Kidney (tissue), 14 donors: ENCODE data around the gene ZSWIM8. TPM values are rescaled to one million over a fixed set of nuclear protein-coding genes. Genes with fewer than 3 reads are reported as not detected.

Experiments used
- DNase-seq, 5 donors: peaks; one replicate each; pipeline ENCODE4 v3.0.0-alpha.2; 2013 to 2020
- FAIRE-seq: peaks from 2 replicates; lab custom pipeline; 2012; peaks lifted over from hg19 to GRCh38; lab: Jason Lieb, UNC
- H3K27ac ChIP-seq, 2 donors: one replicate each; pipeline ENCODE4 v1.7.0; 2013; ENCODE audit warnings: low read depth in 2 of 2, low read length in 2 of 2, inconsistent platforms in 1 of 2
- H3K27me3 ChIP-seq: one replicate; pipeline ENCODE4 v1.7.1; 2013; ENCODE audit warnings: low read length, inconsistent platforms; ENCODE audit not compliant: control insufficient read depth, insufficient read depth
- H3K36me3 ChIP-seq, 3 donors: one replicate each; pipeline versions ENCODE4 v1.7.0 to v1.7.1; 2013; ENCODE audit warnings: low read length in 3 of 3, control low read depth in 1 of 3, inconsistent platforms in 1 of 3; ENCODE audit not compliant: insufficient read depth in 3 of 3, control insufficient read depth in 2 of 3
- H3K4me1 ChIP-seq, 3 donors: one replicate each; pipeline versions ENCODE4 v1.7.0 to v1.7.1; 2013; ENCODE audit warnings: low read length in 3 of 3, inconsistent platforms in 1 of 3, low read depth in 1 of 3; ENCODE audit not compliant: control insufficient read depth in 2 of 3, insufficient read depth in 2 of 3
- H3K4me3 ChIP-seq, 3 donors: one replicate each; pipeline versions ENCODE4 v1.7.0 to v1.8.1; 2013; ENCODE audit warnings: low read length in 3 of 3, control low read depth in 1 of 3, inconsistent platforms in 1 of 3
- H3K9ac ChIP-seq, 3 donors: one replicate each; pipeline versions ENCODE4 v1.7.0 to v1.7.1; 2013; ENCODE audit warnings: low read length in 3 of 3, control low read depth in 1 of 3, inconsistent platforms in 1 of 3
- H3K9me3 ChIP-seq, 3 donors: one replicate each; pipeline versions ENCODE4 v1.7.0 to v1.7.1; 2013; ENCODE audit warnings: low read length in 3 of 3, control low read depth in 1 of 3, inconsistent platforms in 1 of 3; ENCODE audit not compliant: control insufficient read depth in 2 of 3, insufficient read depth in 1 of 3
- intact Hi-C: fragments of 100-400 bp; cut with DNase I; formaldehyde crosslinking; loops from one replicate; pipeline ENCODE4 v1.11.1; 2022
- polyA plus RNA-seq: library from polyadenylated mRNA; stranded (reverse); fragments of 350-450 nt; fragmentation: Illumina TruSeq; extraction: RNeasy Lipid Tissue Mini Kit (QIAGEN cat#74804); gene quantifications from one replicate; pipeline ENCODE4 v1.2.3, GENCODE V29; 2014; ENCODE audit warnings: low read depth, low replicate concordance; ENCODE audit not compliant: insufficient read depth
- total RNA-seq: library from RNA; stranded (reverse); fragmentation: NEBNext Ultra II Directional; extraction: Animal tissue kit (Norgen Biotek cat#: 25700); gene quantifications from one replicate; pipeline ENCODE4 v1.2.1, GENCODE V29; 2021
- TF ChIP-seq, protein P1 (sequence below): IDR thresholded peaks from 3 replicates; pipeline ENCODE4 v1.5.1; 2012; ENCODE audit warnings: mild to moderate bottlenecking, moderate library complexity, borderline replicate concordance; ENCODE audit not compliant: insufficient read depth; ENCODE audit errors: extremely low read depth
- donor health status: control.
- donor health status: control.
- donor health status: control.
- donor health status: control.
- donor health status: control.
- donor health status: DM: yes; HTN: yes; CAD: no.
- donor health status: Normal renal cell carcinoma (clear cell type).

ZSWIM8 gene
- total and polyA plus RNA-seq, 2 donors from 2014 or later, result 91.8 to 96.7 TPM

DNA sequence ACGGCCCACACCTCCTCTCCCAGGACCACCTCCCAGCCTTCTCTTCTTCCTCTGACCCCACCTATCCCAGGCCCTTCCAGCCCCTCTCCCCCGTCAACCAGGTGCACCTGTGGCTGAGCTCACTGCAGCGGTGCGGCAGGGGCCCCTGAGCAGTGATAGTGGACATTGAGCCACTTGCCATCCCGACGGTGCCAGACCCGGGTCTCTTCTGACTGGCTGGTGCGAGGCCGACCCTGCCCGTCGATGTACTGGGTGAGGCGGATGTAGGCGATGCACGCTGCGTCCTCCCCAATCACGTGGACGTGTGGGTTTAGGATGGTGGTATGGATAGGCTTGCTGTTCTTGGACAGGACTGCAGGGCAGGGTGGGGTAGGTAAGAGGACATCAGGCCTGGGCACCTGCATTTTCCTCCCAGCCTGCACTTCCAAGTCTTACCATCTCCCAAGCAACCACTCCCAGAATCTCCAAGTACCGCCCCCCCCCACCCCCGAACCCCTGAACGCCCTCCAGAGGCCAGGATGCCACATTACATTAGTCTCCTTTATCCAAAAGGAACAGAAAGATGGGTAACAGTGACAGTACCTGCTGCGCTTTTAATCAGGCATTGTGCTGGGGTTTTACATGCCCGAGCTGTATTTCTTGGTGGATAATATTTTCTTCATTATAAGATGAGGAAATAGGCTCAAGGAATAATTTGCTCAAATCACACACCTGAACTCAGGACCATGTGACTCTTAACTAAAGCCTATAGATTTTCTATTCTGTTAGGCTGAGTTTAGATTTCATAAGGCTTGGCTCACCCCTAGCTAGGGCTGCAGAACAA is 29.7 kb downstream of the ZSWIM8 start:
- TF ChIP-seq, protein P1, sequence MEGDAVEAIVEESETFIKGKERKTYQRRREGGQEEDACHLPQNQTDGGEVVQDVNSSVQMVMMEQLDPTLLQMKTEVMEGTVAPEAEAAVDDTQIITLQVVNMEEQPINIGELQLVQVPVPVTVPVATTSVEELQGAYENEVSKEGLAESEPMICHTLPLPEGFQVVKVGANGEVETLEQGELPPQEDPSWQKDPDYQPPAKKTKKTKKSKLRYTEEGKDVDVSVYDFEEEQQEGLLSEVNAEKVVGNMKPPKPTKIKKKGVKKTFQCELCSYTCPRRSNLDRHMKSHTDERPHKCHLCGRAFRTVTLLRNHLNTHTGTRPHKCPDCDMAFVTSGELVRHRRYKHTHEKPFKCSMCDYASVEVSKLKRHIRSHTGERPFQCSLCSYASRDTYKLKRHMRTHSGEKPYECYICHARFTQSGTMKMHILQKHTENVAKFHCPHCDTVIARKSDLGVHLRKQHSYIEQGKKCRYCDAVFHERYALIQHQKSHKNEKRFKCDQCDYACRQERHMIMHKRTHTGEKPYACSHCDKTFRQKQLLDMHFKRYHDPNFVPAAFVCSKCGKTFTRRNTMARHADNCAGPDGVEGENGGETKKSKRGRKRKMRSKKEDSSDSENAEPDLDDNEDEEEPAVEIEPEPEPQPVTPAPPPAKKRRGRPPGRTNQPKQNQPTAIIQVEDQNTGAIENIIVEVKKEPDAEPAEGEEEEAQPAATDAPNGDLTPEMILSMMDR, result no peak
- FAIRE-seq, result no peak
- Histone ChIP-seq H3K9me3 (no peaks in the 10 kb centered on the region), H3K4me1 (peaks cover 0 to 10% (median 6%) of the 10 kb centered on the region in 3 donors), H3K27me3 (no peaks in the 10 kb centered on the region), H3K9ac (no peak overlapping the region), H3K4me3 (no peak overlapping the region), H3K27ac (no peak overlapping the region), H3K36me3 (peaks cover 2 to 25% (median 4%) of the 10 kb centered on the region in 3 donors)
- DNase-seq, result no peak
- intact Hi-C loops, result no loop called here

DNA sequence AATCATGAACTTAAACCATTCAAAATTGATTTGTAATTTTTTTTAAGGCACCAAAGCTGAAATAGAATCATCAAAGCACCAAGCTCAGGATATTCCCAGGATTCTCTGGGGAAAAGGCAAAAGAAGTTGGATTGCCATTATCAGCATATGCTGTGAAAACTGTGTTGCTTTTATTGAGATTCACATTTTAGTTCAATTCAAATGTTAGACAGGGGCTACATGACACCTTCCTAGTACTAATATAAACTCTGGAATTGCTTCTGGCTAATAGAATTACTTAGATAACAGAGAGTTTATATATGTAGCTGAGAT is 30.3 kb downstream of the ZSWIM8 start:
- H3K36me3 ChIP-seq, result peaks cover 2 to 25% (median 4%) of the 10 kb centered on the region in 3 donors
- DNase-seq (no peak), FAIRE-seq (no peak)
- intact Hi-C loops, result no loop called here
- H3K9me3 ChIP-seq, result no peaks in the 10 kb centered on the region
- no peak overlapping the region for H3K4me3 ChIP-seq
- H3K27me3 ChIP-seq, result no peaks in the 10 kb centered on the region
- H3K4me1 ChIP-seq, result peaks cover 0 to 10% (median 3%) of the 10 kb centered on the region in 3 donors
- no peak overlapping the region for H3K9ac ChIP-seq
- no peak overlapping the region for H3K27ac ChIP-seq
- TF ChIP-seq, protein P1, result no peak

DNA sequence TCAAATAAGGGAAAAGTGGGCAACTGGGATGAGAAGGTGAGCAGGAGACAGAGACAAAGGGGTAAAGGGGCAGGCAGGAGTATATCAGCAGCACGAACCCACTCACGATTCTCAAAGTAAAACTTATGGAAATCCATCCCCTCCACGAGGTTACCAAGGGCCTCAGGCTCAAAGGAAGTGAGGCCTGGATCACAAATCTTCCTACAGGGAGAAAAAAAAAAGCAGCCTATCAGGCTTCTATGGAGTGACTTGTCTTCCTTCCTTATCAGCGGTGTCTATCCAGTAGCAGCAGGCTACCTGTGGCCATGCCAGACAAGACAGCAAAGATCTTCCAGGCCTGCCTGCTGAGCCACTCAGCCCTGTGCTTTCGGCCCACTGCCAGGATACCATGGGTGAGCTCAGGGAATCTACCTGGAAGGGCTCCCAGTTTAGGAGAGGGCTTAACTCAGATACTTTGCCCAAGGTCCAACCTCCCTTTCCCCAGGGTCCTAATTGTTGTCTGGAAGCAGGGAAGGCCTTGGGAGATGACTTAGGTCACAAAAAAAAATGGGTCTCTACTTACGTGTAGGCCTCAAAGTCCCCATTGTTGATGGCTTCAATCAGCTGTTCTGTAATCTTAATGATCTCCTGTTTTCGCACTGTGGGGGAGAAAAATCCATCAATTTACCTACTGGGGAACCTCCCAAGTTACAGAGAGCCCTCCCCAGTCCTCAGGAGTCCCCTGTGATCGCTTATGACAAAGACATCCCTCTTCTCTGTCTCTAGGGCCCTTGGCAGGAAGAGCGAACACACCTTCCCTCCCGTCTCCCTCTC is 31.7 kb downstream of the ZSWIM8 start:
- TF ChIP-seq, protein P1, result no peak
- Histone ChIP-seq H3K4me1 (peaks cover 0 to 10% (median 3%) of the 10 kb centered on the region in 3 donors), H3K36me3 (peaks cover 2 to 34% (median 4%) of the 10 kb centered on the region in 3 donors), H3K4me3 (no peak overlapping the region), H3K9ac (peak overlapping the region in 1 of 3 donors; percentile 2), H3K27me3 (no peaks in the 10 kb centered on the region), H3K27ac (peak overlapping the region; percentile 40 to 69), H3K9me3 (no peaks in the 10 kb centered on the region)
- FAIRE-seq (no peak), DNase-seq (no peak)
- intact Hi-C loops, result no loop called here
